ENCODE measurements around the gene KRTAP10-4.
"Not testable (repeated sequence)": the region's sequence is repeated elsewhere in the genome, so short reads cannot be mapped to it uniquely, and the experiment has no call there.

The KRTAP10-4 gene

DNA sequence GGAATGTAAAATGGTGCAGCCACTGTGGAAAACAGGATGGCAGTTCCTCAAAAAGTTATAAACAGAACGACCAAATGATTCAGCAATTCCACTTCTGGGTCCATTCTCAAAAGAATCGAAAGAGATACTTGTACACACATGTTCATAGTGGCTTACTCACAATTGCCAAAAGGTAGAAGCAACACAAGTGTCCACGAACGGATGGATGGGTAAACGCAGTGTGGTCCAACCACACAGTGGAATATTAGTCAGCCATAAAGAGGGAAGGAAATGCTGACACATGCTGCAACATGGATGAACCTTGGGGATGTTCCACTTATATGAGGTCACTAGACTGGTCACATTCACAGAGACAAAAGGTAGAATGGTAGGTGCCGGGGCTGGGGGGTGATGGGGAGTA lies 38.8 kb upstream of the KRTAP10-4 start:
- no peak for DNase-seq (ENCODE audit: low spot score)

DNA sequence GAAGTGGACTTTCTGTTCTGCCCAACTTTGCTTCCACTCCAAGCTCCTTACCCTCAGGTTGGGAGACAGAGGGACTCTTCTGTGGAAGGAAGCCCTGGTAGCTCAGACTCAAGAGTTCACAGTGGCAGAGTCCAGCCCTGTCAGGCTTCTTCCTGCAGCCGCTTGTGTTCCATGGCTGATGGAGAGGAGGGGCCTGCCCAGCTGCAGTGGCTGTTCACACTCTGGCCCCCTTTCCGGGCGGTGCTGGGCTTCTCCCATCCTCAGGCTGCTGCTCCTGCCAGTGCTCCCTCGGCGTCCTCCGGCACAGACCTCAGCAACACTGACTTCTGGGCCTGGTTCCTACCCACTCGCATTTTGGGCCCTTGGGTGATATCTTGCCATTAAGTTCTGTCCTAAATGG lies 37.6 kb upstream of the KRTAP10-4 start:
- DNase-seq (ENCODE audit: low spot score) = peak; percentile 44

GRCh38 chr21:44537930-44538911 lies 35.3 kb upstream of the KRTAP10-4 start:
- DNase-seq (ENCODE audit: low spot score) = peak; percentile 48

GRCh38 chr21:44539046-44539445 lies 34.5 kb upstream of the KRTAP10-4 start:
- peak; percentile 53 for DNase-seq (ENCODE audit: low spot score)

DNA sequence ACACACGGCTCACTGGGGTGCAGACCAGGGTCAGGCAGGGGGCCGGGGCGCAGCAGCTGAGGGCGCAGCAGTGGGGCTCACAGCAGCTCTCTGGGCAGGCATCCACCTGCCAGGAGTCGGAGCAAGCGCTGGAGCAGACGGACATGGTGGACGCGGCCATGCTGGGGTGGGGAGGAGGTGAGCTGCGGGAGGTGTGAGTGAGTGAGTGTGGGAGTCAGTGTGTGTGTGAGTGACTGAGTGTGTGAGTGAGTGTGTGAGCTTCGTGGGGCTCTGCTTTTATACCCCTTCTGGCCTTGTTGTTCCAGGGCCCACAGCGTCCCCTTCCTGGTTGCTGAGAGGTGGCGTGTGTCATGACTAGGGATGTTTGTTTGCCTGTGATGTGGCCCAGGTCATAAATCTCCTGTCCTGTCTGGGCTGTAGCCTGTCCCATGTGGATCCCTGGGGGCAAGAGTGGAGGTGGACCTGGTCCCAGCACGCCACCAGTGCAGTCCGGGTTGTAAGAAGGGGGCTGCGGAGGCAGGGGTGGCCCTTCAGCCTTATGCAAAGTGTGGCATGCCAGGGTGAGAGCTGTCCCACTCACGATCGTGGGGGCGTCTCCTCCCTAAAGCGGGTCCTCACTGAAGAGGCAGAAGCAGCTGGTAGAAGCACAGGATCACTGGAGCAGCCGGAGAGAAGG lies 33.4 kb upstream of the KRTAP10-4 start, which contains the start of gene KRTAP10-1:
TSS of gene KRTAP10-1 (minus strand) at position 205 of the 676 bp plus-strand sequence. CDS start at position 160, 45 bp downstream.
- peak; percentile 41 for DNase-seq (ENCODE audit: low spot score)

DNA sequence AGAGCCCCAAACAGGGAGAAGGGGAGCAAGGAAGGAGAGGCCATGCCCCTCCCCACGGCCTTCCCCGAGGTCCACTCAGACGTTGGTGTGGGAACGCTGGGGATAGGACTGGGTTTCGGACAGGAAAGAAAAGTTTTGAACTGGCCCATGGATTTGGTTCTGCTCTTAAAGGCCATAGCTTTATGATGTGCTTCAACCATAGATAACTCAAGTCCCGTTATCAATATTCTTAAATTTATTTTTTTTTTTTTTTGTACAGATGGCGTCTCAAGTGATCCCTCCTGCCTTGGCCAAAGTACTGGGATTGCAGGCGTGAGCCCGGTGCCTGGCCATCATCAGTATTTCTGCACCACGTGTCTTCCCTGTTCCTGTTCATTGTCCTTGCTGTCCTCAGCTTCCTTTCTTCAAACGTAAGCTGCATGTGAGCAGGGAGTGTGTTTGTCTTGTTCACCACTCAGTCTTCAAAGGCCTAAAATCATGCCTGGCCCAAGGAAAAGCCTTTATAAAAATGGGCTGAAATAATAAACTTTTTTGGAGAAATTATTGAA lies 32.7 kb upstream of the KRTAP10-4 start:
- no peak for DNase-seq (ENCODE audit: low spot score)

- DNase-seq (ENCODE audit: low spot score) = no peak
These were observed 30.8 kb upstream of the KRTAP10-4 start for GRCh38 chr21:44542716-44543115.

DNA sequence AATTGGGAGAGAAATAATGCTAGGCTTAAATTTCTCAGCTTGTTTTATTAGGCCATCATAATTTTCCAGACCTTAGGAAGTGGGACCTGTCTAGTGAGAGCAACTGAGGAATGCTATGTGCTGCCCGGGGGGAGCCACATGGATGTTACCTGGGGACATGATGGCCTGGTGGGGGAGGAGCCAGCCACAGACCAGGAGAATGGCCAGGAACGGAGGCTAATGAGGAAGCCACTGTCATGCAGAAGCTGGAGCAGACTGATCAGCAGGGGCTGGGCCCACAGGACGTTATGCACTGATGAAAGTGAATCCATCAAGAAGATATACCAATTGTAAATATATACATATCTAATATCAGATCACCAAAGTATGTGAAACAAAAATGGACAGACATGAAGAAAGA lies 29.0 kb upstream of the KRTAP10-4 start:
- no peak for DNase-seq (ENCODE audit: low spot score)

DNA sequence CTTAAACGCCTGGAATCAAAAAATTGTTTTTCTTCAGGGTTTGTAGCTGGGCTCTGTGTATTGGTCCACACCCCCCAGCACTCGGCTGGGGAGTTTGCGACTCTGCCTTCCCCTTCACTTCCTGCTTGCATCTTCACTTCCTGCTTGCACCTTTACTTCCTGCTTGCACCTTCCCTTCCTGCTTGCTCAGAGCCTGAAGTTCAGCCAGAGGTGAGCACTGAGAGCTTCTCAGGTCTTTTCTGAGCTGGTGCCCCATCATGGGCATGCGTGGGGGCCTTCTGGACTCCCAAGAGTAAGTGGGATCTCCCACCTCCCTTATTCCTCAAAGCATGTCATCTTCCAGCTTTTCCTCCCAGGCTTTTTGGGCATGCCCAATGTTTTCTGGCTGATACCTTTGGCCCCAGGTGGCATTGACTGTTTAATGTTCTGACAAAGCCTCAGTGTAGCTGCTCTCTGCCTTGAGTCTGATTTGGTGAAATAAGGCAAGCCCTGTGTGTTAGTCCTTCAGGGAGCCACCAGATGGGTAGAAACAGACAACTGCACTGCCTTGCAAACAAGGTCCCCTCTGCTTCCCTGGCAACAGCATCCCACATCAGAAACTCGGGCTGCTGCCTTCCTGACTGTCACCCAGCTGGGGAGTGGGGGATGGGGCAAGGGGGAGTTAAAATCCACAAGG lies 25.7 kb upstream of the KRTAP10-4 start:
- no peak for DNase-seq (ENCODE audit: low spot score)

DNA sequence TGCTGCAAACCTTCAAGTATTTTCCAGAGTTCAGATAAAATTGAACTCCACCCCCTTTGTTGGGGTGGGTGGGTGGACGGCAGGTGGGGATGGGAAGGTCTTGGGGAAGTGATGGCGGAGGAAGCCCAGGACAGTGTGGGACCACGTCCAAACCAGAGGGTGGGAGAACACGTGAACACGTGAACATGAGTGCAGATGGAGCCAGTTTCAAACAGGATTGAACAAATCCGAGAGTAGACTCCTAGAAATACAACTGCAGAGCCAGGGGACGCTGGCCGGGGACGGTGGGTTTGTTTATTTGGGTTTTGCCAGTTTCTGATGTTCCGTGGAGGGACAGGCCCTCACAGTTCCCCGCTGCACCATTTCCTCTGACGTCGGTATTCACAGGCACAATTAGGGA lies 25.1 kb upstream of the KRTAP10-4 start:
- no peak for DNase-seq (ENCODE audit: low spot score)

GRCh38 chr21:44548922-44549321 lies 24.6 kb upstream of the KRTAP10-4 start:
- DNase-seq (ENCODE audit: low spot score) = no peak

GRCh38 chr21:44549525-44550211 lies 23.9 kb upstream of the KRTAP10-4 start:
- peak; percentile 37 for DNase-seq (ENCODE audit: low spot score)

DNA sequence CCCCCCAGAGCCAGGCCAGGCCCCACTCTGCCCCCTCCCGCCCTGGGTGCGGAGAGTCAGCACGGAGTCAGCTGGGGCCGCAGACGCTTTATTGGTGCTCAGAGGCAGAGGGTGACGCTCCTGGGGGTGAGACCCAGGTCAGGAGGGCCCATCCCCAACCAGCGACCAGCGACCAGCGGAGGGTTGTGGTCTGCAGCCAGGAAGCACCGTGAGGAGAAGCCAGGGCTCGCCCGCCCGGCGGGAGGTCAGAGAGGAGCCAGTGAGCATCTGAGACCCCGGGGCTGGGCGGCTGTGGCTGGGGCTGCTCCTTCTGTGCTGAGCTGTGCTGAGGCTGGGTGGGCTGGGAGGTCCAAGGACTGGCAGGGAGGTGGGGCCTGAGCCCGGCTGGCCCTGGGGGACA lies 23.2 kb upstream of the KRTAP10-4 start:
- not testable (repeated sequence) for DNase-seq (ENCODE audit: low spot score)

- no peak for DNase-seq (ENCODE audit: low spot score)
These were observed 22.7 kb upstream of the KRTAP10-4 start for GRCh38 chr21:44550807-44551206.

DNA sequence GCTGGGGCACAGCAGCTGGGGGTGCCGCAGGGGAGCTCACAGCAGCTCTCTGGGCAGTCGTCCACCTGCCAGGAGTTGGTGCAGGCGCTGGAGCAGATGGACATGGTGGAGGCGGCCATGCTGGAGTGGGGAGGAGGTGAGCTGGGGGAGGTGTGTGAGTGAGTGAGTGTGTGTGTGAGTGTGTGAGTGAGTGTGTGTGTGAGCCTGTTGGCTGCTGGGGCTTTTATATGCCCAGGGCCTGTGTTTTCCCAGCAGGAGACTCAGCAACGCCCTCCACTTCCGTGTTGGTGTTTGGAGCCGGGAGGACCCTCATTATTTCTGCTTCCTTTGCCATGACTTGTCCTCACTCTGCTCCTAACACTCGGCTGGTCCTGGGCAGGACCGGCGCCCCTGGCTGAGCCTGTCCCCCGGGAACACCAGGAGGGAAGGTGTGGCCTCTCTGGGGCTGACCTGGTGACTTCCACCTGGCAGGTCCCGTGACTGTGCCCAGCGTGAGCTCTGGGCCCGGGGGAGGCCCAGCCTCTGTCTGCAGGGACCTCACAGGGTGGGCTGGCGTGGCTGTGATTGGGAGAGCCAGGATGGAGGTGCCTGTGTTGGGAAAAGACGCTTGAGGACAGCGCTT lies 22.1 kb upstream of the KRTAP10-4 start, which contains the start of gene KRTAP10-2:
TSS of gene KRTAP10-2 (minus strand) at position 166 of the 622 bp plus-strand sequence. CDS start at position 119, 47 bp downstream.
- peak; percentile 47 for DNase-seq (ENCODE audit: low spot score)

DNA sequence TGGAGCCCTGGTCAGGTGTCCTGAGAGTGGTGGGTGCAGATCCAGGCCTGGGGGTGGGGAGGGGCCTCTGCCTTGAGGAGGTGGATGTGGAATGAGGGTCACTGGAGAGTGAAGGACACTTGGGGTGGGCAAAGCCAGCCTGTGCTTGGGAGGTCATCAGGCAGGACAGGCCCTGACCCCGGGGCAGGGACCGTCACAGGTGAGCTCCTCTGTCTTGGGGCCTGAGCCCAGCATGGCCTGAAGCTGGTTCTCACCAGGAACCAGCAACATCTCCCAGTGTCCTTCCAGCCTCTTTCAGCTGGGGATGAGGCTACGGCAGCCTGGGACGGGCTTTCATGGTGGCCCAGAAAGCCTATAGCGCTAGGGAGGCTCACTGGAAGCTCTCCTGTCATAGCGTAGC lies 21.4 kb upstream of the KRTAP10-4 start:
- peak; percentile 54 for DNase-seq (ENCODE audit: low spot score)

- no peak for DNase-seq (ENCODE audit: low spot score)
These were observed 20.8 kb upstream of the KRTAP10-4 start for GRCh38 chr21:44552681-44553080.

- DNase-seq (ENCODE audit: low spot score) = peak; percentile 38
These were observed 18.2 kb upstream of the KRTAP10-4 start for GRCh38 chr21:44555200-44555875.

DNA sequence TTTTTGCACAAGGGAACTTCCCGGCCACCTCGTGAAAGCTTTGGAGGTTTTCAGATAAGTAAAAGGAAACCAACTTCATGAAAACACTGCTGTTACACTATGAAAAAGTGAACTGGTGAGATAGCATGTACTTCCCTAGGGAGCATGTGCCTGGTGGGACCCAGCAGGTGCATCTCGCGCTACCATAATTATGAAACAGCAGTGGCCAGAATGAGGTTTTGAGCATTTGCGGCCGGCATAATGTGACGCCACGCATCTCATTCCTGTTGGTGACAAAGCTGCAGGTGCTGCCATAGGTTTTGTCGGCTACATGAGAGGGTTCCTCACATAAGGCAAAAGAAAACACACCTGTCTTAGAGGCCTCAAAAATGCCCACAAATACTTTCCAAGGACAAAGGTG lies 16.6 kb upstream of the KRTAP10-4 start:
- DNase-seq (ENCODE audit: low spot score) = no peak

All from left forelimb (tissue), 1 donor.